ENCODE results near the gene WDR77.

Gene WDR77

GRCh38 chr1:111424281-111424680 lies 24.8 kb downstream of the WDR77 start:
- DNase-seq = no peak

GRCh38 chr1:111422546-111423391 lies 26.3 kb downstream of the WDR77 start:
- no peak for DNase-seq

- no peak for DNase-seq
Measured at GRCh38 chr1:111420377-111420776, 28.7 kb downstream of the WDR77 start.

- no peak for DNase-seq
Measured at GRCh38 chr1:111419037-111419436, 30.0 kb downstream of the WDR77 start.

GRCh38 chr1:111417755-111418154 lies 31.3 kb downstream of the WDR77 start:
- no peak for DNase-seq

GRCh38 chr1:111415461-111415860 lies 33.6 kb downstream of the WDR77 start:
- DNase-seq = no peak

GRCh38 chr1:111414756-111415155 lies 34.3 kb downstream of the WDR77 start:
- no peak for DNase-seq

GRCh38 chr1:111412839-111413238 lies 36.2 kb downstream of the WDR77 start:
- DNase-seq = no peak

- DNase-seq = no peak
Measured at GRCh38 chr1:111407301-111407700, 41.8 kb downstream of the WDR77 start.

- DNase-seq = peak; percentile 26 to 58
Measured at GRCh38 chr1:111406321-111406768, 42.7 kb downstream of the WDR77 start.

GRCh38 chr1:111404588-111404987 lies 44.5 kb downstream of the WDR77 start:
- DNase-seq = no peak

GRCh38 chr1:111402083-111402482 lies 47.0 kb downstream of the WDR77 start:
- no peak for DNase-seq

- DNase-seq = peak; percentile 10 to 56
Measured at GRCh38 chr1:111399792-111400610, 49.1 kb downstream of the WDR77 start.

GRCh38 chr1:111392460-111392945 lies 56.6 kb downstream of the WDR77 start:
- no peak for DNase-seq

- DNase-seq = no peak
Measured at GRCh38 chr1:111392042-111392441, 57.0 kb downstream of the WDR77 start.
